HCT116 (cell line): Measurements from ENCODE around the gene PDE1C.

Experiments used
- CEBPB ChIP-seq: IDR thresholded peaks from 2 replicates; pipeline ENCODE4 v1.6.1; 2012; ENCODE audit warnings: low read depth
- MAX ChIP-seq: IDR thresholded peaks from 2 replicates; pipeline ENCODE4 v1.6.1; 2012
- RAD21 ChIP-seq: IDR thresholded peaks from 2 replicates; pipeline ENCODE4 v1.6.1; 2012; ENCODE audit warnings: low read depth, mild to moderate bottlenecking

DNA sequence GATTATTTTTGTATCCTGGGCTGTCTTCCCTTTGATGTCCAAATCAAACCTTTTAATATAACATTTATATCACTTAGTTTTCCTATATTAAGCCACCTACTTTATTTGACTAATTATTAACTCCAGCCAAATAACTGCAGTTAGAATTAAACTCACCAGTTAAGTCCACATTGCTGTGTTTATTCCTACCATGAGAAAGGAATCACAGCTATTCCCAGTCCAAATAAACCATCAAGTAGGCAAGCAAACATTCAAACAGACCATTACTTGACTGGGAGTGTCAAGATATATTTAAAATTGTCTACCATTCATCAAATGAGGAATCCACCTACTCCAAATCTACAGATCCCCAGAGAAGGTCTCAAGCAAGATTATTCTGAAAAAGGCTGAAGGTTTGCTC is 22.4 kb downstream of the PDE1C start:
- TF ChIP-seq RAD21 = no peak
- TF ChIP-seq MAX = no peak
- no peak for TF ChIP-seq CEBPB
